Measurements from ENCODE around the gene DLG5. TPM values are rescaled to one million over a fixed set of nuclear protein-coding genes. Genes with fewer than 3 reads are reported as not detected.

DLG5 gene
- polyA plus RNA-seq, 2 of the 4 experiments (the other 2 are of a cell fraction), result 17.0 to 30.9 TPM

- no peak for FAIRE-seq
- no peak for ATAC-seq
- ChIA-PET CTCF (no interaction called here), POLR2A (no interaction called here)
- no peak for DNase-seq (ENCODE audit: low read depth in 1 of 2, low spot score in 1 of 2)
- H3K4me1 ChIP-seq, result no peaks in the 10 kb centered on the region
- no peak overlapping the region for H3K27ac ChIP-seq
- WGBS (ENCODE audit: missing lambda C conversion rate), result 91% methylated on average over 5 of the region's 5 CpGs
- H3K9me3 ChIP-seq, result no peaks in the 10 kb centered on the region
- no peak overlapping the region for H3K4me2 ChIP-seq
- H3K4me3 ChIP-seq, result no peak overlapping the region
- no peak for TF ChIP-seq EP300 (IDR thresholded peaks at IDR 0.05)
- TF ChIP-seq NFE2L2 (conservative IDR thresholded peaks at IDR 0.05; ENCODE audit: low read length), result no peak
- TF ChIP-seq HEYL (CRISPR knock-in tag; IDR thresholded peaks at IDR 0.05), result no peak
- TF ChIP-seq TFCP2L1 (CRISPR knock-in tag; IDR thresholded peaks at IDR 0.05), result no peak
- no peak for TF ChIP-seq KDM1A (IDR thresholded peaks at IDR 0.05; ENCODE audit: low read depth)
- TF ChIP-seq E2F6 (IDR thresholded peaks at IDR 0.05; ENCODE audit: borderline replicate concordance, low read depth), result no peak
- no peak for TF ChIP-seq CHD2 (IDR thresholded peaks at IDR 0.05; ENCODE audit: low read length, partially characterized antibody)
- no peak for TF ChIP-seq NR3C1 (IDR thresholded peaks at IDR 0.05)
- no peak for TF ChIP-seq SREBF2 (IDR thresholded peaks at IDR 0.05)
- no peak for TF ChIP-seq HES2 (IDR thresholded peaks at IDR 0.05)
- TF ChIP-seq FOXS1 (CRISPR knock-in tag; IDR thresholded peaks at IDR 0.05), result no peak
- TF ChIP-seq HOXA7 (CRISPR knock-in tag; IDR thresholded peaks at IDR 0.05), result no peak
- no peak for TF ChIP-seq RARB (CRISPR knock-in tag; IDR thresholded peaks at IDR 0.05)
- no peak for TF ChIP-seq ZNF302 (CRISPR knock-in tag; IDR thresholded peaks at IDR 0.05)
Measured at GRCh38 chr10:77799352-77799751, 127.2 kb downstream of the DLG5 start.

- WGBS (ENCODE audit: missing lambda C conversion rate), result 83% methylated on average over 2 of the region's 2 CpGs
- H3K4me3 ChIP-seq, result no peak overlapping the region
- H3K4me1 ChIP-seq, result no peaks in the 10 kb centered on the region
- DNase-seq (ENCODE audit: low read depth in 1 of 2, low spot score in 1 of 2) (no peak), ATAC-seq (no peak), FAIRE-seq (no peak)
- ChIA-PET CTCF (no interaction called here), POLR2A (no interaction called here)
- no peak overlapping the region for H3K4me2 ChIP-seq
- H3K9me3 ChIP-seq, result no peaks in the 10 kb centered on the region
- TF ChIP-seq NR3C1 (IDR thresholded peaks at IDR 0.05) (no peak), HMGXB4 (CRISPR knock-in tag; IDR thresholded peaks at IDR 0.05; ENCODE audit: borderline replicate concordance) (no peak), CHD2 (IDR thresholded peaks at IDR 0.05; ENCODE audit: low read length, partially characterized antibody) (no peak), SREBF2 (IDR thresholded peaks at IDR 0.05) (no peak), HEYL (CRISPR knock-in tag; IDR thresholded peaks at IDR 0.05) (no peak), CBX2 (IDR thresholded peaks at IDR 0.05; ENCODE audit: borderline replicate concordance, low read depth) (no peak), ZNF302 (CRISPR knock-in tag; IDR thresholded peaks at IDR 0.05) (no peak), RFX5 (IDR thresholded peaks at IDR 0.05) (no peak), FOSB (CRISPR knock-in tag; IDR thresholded peaks at IDR 0.05) (no peak), JUN (IDR thresholded peaks at IDR 0.05) (no peak), MAFK (IDR thresholded peaks at IDR 0.05; ENCODE audit: partially characterized antibody) (no peak), MAZ (IDR thresholded peaks at IDR 0.05; ENCODE audit: borderline replicate concordance, low read depth, low read length) (no peak), KDM1A (IDR thresholded peaks at IDR 0.05; ENCODE audit: low read depth) (no peak), USF2 (IDR thresholded peaks at IDR 0.05) (no peak), EHMT2 (IDR thresholded peaks at IDR 0.05; ENCODE audit: low read depth) (no peak)
- no peak overlapping the region for H3K27ac ChIP-seq
Measured at GRCh38 chr10:77798940-77799339, 127.6 kb downstream of the DLG5 start.

All from A549 (cell line).